ENCODE data around the gene DAD1. TPM values are rescaled to one million over a fixed set of nuclear protein-coding genes. Genes with fewer than 3 reads are reported as not detected.

The DAD1 gene
- total RNA-seq, 2 experiments from 2014 or later, result 117 to 154 TPM

GRCh38 chr14:22520796-22521195 is 68.2 kb downstream of the DAD1 start:
- Histone ChIP-seq H3K9me3 (ENCODE audit: low read length) (no peaks in the 10 kb centered on the region), H3K9me2 (ENCODE audit: insufficient read depth, low read length) (no peaks in the 10 kb centered on the region), H3K4me3 (ENCODE audit: low read depth, low read length, poor library complexity, severe bottlenecking) (peak overlapping the region; percentile 23), H3K79me2 (ENCODE audit: insufficient read depth, low read depth, low read length) (no peaks in the 10 kb centered on the region), H3K27ac (ENCODE audit: low read depth, low read length, poor library complexity, severe bottlenecking) (peak overlapping the region; percentile 49), H3K4me2 (ENCODE audit: low read length) (peak overlapping the region; percentile 59), H4K20me1 (ENCODE audit: insufficient read depth, low read length) (no peaks in the 10 kb centered on the region), H3K4me1 (ENCODE audit: insufficient read depth, low read length, poor library complexity, severe bottlenecking) (peaks cover 100% of the 10 kb centered on the region), H2AFZ (ENCODE audit: low read length) (peak overlapping the region; percentile 91; the same call in 1 of the 2 replicates), H3K36me3 (ENCODE audit: insufficient read depth, low read length) (no peaks in the 10 kb centered on the region)
- intact Hi-C loops (cut with micrococcal nuclease; ENCODE audit: unreplicated experiment), result no loop called here
- CTCF ChIA-PET (ENCODE audit: unreplicated experiment), result no interaction called here
- POLR2A ChIA-PET, result interaction anchor here (1.2 to 7.6 kb wide), 4 partner anchors 11 to 368 kb away, joined by 3 to 101 read pairs (median 34); no protein-coding TSS in a partner anchor
- no TSS peak for BruUV-seq (replicated peaks)
- TF ChIP-seq CTCF (conservative IDR thresholded peaks at IDR 0.05; ENCODE audit: low read length) (no peak), EZH2phosphoT487 (IDR thresholded peaks at IDR 0.05; ENCODE audit: borderline replicate concordance, low read depth, low read length) (no peak)
- no peak for DNase-seq (ENCODE audit: low spot score)

- Histone ChIP-seq H3K4me2 (ENCODE audit: low read length) (peak overlapping the region; percentile 59), H3K36me3 (ENCODE audit: insufficient read depth, low read length) (no peaks in the 10 kb centered on the region), H2AFZ (ENCODE audit: low read length) (peak overlapping the region; percentile 91), H3K79me2 (ENCODE audit: insufficient read depth, low read depth, low read length) (no peaks in the 10 kb centered on the region), H3K4me1 (ENCODE audit: insufficient read depth, low read length, poor library complexity, severe bottlenecking) (peaks cover 100% of the 10 kb centered on the region), H3K9me3 (ENCODE audit: low read length) (no peaks in the 10 kb centered on the region), H4K20me1 (ENCODE audit: insufficient read depth, low read length) (no peaks in the 10 kb centered on the region), H3K4me3 (ENCODE audit: low read depth, low read length, poor library complexity, severe bottlenecking) (peak overlapping the region; percentile 23), H3K9me2 (ENCODE audit: insufficient read depth, low read length) (no peaks in the 10 kb centered on the region), H3K27ac (ENCODE audit: low read depth, low read length, poor library complexity, severe bottlenecking) (peak overlapping the region; percentile 49)
- intact Hi-C loops (cut with micrococcal nuclease; ENCODE audit: unreplicated experiment), result no loop called here
- POLR2A ChIA-PET, result interaction anchor here (0.6 to 7.6 kb wide), 8 partner anchors 8 to 369 kb away, joined by 3 to 101 read pairs (median 4); no protein-coding TSS in a partner anchor
- no TSS peak for BruUV-seq (replicated peaks)
- no peak for DNase-seq (ENCODE audit: low spot score)
- CTCF ChIA-PET (ENCODE audit: unreplicated experiment), result interaction anchor here (1.5 to 2.1 kb wide), 2 partner anchors 11 to 12 kb away, joined by 5 to 12 read pairs; no protein-coding TSS in a partner anchor
- TF ChIP-seq EZH2phosphoT487 (IDR thresholded peaks at IDR 0.05; ENCODE audit: borderline replicate concordance, low read depth, low read length) (no peak), CTCF (conservative IDR thresholded peaks at IDR 0.05; ENCODE audit: low read length) (no peak)
Observed at GRCh38 chr14:22519877-22520685, 68.9 kb downstream of the DAD1 start.

Measured in OCI-LY7 (cell line).